RWPE1 (cell line): ENCODE measurements around the gene CHRNA4.

Source experiments
- CTCF ChIA-PET: fragments of 350-600 bp; sonication (Branson Sonifier 250); formaldehyde crosslinking; extraction: SDS; loops from one replicate; lab custom pipeline; 2021; lab: Yijun Ruan, JAX
- POLR2A ChIA-PET: fragments of 400-600 bp; formaldehyde crosslinking; extraction: SDS; loops from one replicate; lab custom pipeline; 2020; ENCODE audit warnings: antibody characterized with exemption; ENCODE audit not compliant: low non-redundant PET; lab: Yijun Ruan, JAX
- DNase-seq: peaks from one replicate; pipeline ENCODE4 v3.0.0; 2012; ENCODE audit warnings: low spot score
- H3K27ac ChIP-seq: fragments of 450-650 bp; 2 replicates; pipeline ENCODE4 v1.5.1; 2017
- CTCF ChIP-seq: fragments of 450-650 bp; conservative IDR thresholded peaks from 2 replicates; pipeline ENCODE4 v1.5.1; 2017; ENCODE audit warnings: low read depth, mild to moderate bottlenecking

Gene CHRNA4

DNA sequence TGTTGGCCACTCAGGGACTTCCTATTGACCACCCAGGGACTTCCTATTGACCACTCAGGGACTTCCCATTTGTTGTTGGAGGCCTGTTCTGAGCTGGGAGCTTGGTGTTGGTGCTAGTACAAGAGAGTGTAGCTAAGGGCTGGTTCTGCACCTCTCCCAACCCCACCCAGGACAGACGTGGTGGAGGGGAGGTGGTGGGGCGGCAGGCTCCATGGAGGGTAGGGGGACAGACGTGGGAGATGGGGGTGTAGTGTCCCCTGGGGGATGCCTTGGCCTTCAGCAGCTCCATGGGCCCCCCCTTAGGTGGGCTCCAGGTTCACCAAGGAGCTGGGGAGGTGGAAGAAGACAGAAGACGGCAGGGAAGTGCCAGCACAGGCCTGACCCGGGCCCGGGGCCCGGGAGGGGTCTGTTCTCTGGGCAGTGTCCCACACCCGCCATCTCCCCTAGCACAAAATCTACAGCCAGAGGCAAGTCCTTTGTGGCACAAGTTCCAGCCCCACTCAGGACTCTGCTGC is 33.9 kb downstream of the CHRNA4 start:
- no peak overlapping the region for H3K27ac ChIP-seq
- CTCF ChIA-PET = interaction anchor here (0.6 to 1.0 kb wide), 2 partner anchors 17 to 112 kb away, joined by 4 to 7 read pairs; partner anchors contain the start of gene YTHDF1

DNA sequence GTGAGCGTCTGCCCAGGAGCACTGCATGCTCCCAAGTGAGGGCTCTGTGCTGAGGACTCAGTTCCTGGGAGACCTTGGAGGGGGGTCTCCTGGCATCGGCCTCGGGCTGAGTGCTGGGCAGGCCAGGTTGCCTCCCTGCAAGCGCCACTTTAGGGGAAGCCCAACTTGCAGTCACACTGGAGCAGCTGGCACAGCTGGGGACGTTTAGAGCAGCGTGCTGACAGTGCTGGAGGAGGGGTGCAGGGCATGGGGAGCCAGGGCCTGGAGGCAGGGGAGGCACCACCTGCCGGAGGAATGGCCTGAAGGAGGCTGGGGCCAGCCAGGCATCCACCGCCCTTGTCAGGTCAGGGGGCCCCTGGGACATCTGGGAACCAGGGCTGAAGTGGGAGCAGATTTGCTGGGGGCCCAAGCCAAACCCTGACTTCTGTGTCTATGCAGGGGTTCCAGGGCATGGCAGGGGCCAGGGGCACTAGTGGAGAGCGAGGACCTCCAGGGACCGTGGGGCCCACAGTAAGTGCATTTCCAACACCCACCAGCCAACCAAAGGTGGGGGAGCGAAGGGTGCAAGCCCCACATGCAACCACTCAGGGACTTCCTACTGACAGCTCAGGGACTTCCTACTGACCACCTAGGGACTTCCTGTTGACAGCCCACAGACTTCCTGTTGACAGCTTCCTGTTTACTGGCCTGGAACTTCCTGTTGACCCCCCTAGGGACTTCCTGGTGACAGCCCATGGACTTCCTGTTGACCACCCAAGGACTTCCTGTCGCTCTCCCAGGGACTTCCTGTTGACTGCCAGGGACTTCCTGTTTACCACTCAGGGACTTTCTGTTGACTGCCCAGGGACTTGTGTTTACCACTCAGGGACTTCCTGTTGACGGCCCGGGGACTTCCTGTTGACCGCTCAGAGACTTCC is 34.6 kb downstream of the CHRNA4 start:
- no peak overlapping the region for H3K27ac ChIP-seq
- TF ChIP-seq CTCF = no peak
- ChIA-PET POLR2A (no interaction called here), CTCF (interaction anchor here (0.6 to 1.2 kb wide), 3 partner anchors 16 to 111 kb away, joined by 4 to 7 read pairs (median 5); partner anchors contain the start of gene YTHDF1)
- DNase-seq = no peak

More for the DNA sequence above, 33.9 kb downstream of the CHRNA4 start:
- DNase-seq = no peak
- no peak for TF ChIP-seq CTCF
- POLR2A ChIA-PET = no interaction called here

DNA sequence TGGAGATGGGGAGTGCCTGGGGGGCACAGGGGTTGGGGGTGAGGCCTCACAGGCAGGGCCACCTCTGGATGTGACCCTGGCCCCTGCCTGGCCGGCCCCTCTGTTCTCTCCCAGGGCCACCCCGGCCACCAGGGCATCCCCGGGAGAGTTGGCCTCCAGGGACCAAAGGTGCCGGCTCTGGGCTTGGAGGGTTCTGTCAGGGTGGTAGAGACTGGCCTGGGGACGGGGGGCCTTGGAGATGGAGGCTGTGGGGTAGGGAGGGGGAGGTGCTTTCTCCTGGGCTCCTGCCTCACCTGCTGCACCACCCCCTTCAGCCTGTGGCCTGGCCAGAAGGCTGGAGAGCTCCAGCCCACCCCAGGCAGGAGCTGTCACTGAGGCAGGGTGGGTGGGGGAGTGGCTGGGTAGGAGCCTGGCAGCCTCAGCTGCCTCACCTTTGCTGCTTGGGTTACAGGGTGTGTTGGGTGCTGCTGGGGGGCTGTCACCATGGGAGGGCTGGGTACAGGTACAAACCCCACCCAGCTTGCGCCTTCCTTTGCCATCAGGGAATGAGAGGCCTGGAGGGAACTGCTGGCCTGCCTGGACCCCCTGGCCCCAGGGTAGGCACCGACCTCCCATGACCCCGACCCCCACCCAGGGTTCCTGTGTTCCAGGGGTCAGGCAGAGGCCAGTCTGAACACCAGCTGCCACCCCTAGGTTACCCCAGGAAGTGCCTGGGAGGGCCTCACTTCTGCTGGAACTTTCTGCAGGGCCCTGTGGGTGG is 35.4 kb downstream of the CHRNA4 start:
- DNase-seq = no peak
- TF ChIP-seq CTCF = no peak
- POLR2A ChIA-PET = no interaction called here
- H3K27ac ChIP-seq = no peak overlapping the region
- CTCF ChIA-PET = interaction anchor here (1.2 kb wide), 1 partner anchor 16 kb away, joined by 5 read pairs; no protein-coding TSS in a partner anchor

DNA sequence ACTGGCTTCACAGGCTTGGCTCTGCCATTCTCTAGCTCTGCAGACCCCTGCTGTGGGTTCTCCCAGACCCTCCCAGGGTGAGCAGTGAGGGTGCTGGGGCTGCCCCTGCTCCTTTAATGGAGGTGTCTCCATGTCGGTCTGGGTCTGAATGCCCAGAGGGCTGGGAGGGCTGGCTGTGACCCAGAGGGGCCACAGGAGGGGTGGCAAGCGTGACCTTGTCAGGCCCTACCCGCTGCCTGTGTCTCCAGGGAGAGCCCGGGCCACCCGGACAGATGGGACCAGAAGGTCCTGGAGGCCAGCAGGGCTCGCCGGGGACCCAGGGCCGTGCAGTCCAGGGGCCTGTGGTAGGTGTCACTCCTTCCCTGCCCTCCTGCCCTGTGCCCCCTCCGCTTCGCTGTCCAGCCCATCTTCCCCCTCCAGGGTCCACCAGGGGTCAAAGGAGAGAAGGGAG is 36.1 kb downstream of the CHRNA4 start:
- no peak overlapping the region for H3K27ac ChIP-seq

GRCh38 chr20:63323357-63323981 is 37.7 kb downstream of the CHRNA4 start:
- DNase-seq = no peak
- no peak overlapping the region for H3K27ac ChIP-seq
- ChIA-PET CTCF (interaction anchor here (1.2 kb wide), 1 partner anchor 14 kb away, joined by 3 read pairs; no protein-coding TSS in a partner anchor), POLR2A (no interaction called here)
- no peak for TF ChIP-seq CTCF

More for the DNA sequence above, 36.1 kb downstream of the CHRNA4 start:
- CTCF ChIA-PET = no interaction called here
- no peak for DNase-seq
- no peak for TF ChIP-seq CTCF
- POLR2A ChIA-PET = no interaction called here

DNA sequence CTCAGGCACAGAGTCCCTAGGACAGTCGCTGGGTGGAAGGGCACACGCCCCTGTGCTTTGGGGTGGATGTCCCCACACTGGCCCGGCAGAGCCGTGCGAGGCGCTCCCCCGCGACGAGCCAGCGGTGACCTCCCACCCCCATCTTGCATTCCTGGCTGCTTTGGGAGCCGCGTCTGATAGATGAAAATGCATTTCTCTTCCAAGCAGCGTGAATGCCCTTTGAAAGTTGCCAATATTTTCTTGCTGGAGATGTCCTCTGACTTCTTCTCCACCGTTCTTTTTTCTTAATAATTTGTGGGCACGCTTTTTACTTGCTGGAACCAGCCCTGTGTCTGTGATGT is 38.2 kb downstream of the CHRNA4 start:
- POLR2A ChIA-PET = no interaction called here
- no peak for DNase-seq
- CTCF ChIA-PET = no interaction called here
- H3K27ac ChIP-seq = no peak overlapping the region
- no peak for TF ChIP-seq CTCF
